GM19023 (cell line): Measurements from ENCODE around the gene RBM18.
A peak's percentile ranks its signal among the peaks of the same experiment; 100 is the strongest.

Experiments
- ATAC-seq: cut with Tn5 transposase; IDR thresholded peaks from one replicate; pipeline ENCODE4 v1.9.1; 2021; ENCODE audit warnings: mild to moderate bottlenecking, moderate library complexity; ENCODE audit not compliant: unreplicated experiment

The RBM18 gene

DNA sequence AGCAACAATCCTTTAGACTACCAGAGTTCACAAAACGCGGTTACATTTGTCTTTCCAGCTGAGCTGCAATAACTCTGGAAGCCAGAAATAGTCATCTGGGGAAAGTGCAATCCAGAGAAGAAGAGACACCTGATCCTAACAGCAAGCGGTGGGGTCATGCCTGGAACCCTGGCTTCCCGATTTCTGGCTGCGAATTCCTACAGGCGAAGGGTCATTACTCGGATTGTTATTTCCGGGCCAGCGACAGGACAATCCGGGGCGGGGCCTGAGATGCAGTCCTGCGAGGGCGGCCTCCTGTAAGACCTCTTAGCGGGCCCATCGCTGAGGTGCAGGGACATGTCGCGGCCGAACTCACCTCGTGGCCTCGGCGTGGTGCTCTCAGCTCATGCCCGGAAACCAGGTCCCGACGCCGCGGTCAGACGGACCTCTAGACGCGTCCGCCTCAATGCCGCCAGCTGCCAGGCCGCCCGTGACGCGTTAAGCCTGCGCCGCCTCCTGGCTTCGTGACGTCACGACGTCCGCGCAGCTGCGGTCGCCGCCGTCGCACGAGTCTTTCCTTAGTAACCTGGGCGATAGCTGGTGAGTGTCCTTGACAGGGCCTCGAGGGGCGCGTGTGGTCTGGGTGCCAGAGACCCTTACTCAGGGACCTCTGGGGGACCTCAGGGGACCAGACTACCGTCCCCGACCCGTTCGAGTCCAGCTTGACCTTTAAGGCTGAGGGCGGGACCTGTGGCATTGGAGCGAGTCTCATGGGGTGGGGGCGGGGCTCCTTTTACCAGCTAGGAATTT, at the start of gene RBM18, which contains the start of gene MRRF:
RBM18 (minus strand) TSS at position 481 of the 789 bp plus-strand sequence. CDS start 3,348 bp downstream, outside the sequence.
MRRF (plus strand) TSS at position 523 of the 789 bp plus-strand sequence. CDS start 6,010 bp downstream, outside the sequence.
- peak; percentile 89 for ATAC-seq

DNA sequence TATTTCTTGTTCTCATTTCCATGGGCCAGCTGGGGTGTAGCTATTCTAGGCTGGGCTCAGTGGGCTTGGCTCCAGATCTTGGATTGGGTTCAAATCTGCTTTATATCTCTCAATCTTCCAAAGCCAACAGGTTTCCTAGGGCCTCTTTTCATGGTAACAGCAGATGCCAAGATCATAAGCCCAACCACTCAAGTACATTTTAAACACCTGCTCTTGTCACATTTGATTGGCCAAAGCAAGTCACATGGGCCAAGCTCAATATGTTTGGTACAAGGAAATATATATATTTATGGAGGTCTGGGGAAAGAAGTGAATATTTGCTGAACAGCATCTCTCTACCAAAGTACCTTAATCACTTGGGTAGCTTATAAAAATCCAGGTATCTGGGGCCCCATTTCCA, 49.5 kb upstream of the RBM18 start:
- ATAC-seq = no peak

DNA sequence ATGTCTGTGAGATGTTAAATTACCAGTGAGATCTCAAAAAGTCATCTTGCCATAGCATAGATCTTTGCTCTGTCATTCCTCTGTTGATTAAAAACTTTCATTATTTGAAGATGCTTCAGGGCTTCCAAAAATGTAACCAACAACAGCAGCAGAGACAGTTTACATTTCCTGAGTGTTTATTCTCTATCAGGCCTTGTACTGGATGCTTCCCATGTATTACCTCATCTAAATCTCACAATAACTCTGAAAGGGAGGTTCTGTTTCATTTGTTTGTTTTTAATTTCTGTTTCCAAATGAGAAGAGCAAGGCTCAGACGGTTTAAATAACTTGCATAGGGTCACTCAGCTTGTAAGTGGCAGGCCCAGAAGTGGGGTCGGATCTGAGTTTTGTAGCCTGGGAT, 45.2 kb upstream of the RBM18 start:
- no peak for ATAC-seq

DNA sequence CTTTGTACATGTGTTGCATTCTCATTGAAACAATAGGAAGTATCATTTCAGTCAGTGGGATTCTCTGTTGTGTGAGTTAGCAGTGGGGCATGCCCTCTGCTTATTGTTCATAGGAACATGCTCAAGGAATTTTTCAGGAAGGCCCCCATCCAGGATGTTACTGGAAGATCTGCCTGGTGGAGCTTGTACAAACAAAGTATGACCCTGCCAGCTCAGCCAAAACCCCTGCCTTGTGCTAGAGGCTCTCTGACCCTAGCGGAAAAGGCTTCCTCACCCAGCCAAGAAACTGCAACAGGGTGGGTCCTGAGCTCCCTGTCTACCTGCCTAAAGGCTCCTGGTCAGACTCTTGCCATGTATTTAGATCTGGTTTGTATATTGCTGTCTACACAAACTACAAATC, 43.3 kb upstream of the RBM18 start:
- no peak for ATAC-seq

GRCh38 chr9:122307061-122307460, 42.4 kb upstream of the RBM18 start:
- ATAC-seq = no peak

- ATAC-seq = no peak
These were observed 37.8 kb upstream of the RBM18 start for GRCh38 chr9:122302237-122303093.

DNA sequence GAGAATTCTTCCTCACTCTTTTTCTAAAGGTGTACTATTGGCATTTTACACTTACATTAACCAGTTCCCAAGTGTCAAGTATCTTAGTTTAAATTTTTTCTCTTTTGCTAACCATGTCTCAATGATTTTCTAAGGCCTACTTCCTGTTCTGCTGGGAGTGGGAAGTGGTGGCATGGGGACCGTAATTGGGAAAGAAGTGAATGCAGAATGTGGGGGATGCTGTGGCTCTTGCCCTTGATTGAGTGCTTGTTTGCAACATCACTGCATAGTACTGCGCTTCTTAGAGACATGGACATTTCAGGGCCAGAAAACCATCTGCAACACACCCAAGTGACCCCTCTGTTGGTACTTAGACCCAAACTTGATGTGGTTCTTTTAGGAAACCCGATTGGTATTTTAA, 32.9 kb upstream of the RBM18 start:
- no peak for ATAC-seq

DNA sequence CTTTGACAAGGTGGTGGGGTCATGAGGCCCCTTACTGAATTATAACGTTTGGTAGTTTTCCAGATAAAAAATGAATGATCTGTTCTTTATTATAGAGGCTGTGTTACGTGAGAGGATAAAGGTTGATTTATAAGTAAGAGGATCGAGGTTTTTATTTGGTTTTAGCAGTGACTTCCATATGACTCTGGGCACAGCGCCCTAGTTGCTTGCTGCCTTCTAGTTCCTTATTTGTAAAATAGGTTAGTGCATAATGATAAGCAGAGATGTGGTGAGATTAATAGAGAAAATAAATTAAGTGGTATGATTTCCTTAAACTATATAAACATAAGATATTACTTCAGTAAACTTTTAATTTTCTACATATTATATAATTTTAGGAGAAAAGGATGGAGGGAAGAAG, 29.9 kb upstream of the RBM18 start:
- ATAC-seq = no peak

- no peak for ATAC-seq
These were observed 26.8 kb upstream of the RBM18 start for GRCh38 chr9:122291458-122291857.

GRCh38 chr9:122287214-122287720, 22.6 kb upstream of the RBM18 start:
- ATAC-seq = no peak

- ATAC-seq = no peak
These were observed 22.1 kb upstream of the RBM18 start for GRCh38 chr9:122286764-122287163.

- ATAC-seq = no peak
These were observed 16.7 kb upstream of the RBM18 start for GRCh38 chr9:122281368-122281767.

DNA sequence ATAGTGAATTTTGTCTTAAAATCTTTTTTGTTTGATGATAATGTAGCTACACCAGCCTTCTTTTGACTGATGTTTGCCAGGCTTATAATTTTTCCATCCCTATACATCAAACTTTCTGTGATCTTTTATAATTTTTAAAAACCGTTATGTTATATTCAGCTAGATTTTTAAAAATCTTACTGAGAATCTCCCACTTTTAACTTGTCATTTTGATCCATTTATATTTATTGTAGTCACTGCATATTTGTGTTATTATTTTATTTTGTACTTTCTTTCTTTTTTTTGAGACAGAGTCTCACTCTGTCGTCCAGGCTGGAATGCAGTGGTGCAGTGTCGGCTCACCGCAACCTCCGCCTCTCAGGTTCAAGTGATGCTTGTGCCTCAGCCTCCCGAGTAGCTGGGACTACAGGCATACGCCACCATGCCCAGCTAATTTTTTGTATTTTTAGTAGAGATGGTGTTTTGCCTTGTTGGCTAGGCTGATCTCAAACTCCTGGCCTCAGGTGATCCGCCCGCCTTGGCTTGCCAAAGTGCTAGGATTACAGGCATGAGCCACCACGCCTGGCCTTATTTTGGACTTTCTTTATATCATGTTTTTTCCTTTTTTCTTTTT, 12.8 kb upstream of the RBM18 start:
- no peak for ATAC-seq

GRCh38 chr9:122276096-122276495, 11.5 kb upstream of the RBM18 start:
- no peak for ATAC-seq

DNA sequence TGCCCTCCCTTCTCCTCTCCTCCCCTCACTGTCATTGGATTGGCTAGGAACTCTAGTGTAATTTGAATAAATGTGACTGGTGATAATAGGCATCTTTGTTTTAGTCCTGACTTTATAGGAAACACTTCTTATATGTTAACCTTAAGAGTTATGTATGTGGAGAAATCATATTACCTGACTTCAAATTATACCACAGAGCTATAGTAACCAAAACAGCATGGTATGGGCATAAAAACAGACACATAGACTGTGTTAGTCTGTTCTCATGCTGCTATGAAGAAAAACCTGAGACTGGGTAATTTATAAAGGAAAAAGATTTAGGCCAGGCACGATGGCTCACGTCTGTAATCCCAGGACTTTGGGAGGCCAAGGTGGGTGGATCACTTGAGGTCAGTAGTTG, 9.4 kb upstream of the RBM18 start:
- no peak for ATAC-seq

- no peak for ATAC-seq
These were observed 3.6 kb upstream of the RBM18 start for GRCh38 chr9:122268041-122268814.

DNA sequence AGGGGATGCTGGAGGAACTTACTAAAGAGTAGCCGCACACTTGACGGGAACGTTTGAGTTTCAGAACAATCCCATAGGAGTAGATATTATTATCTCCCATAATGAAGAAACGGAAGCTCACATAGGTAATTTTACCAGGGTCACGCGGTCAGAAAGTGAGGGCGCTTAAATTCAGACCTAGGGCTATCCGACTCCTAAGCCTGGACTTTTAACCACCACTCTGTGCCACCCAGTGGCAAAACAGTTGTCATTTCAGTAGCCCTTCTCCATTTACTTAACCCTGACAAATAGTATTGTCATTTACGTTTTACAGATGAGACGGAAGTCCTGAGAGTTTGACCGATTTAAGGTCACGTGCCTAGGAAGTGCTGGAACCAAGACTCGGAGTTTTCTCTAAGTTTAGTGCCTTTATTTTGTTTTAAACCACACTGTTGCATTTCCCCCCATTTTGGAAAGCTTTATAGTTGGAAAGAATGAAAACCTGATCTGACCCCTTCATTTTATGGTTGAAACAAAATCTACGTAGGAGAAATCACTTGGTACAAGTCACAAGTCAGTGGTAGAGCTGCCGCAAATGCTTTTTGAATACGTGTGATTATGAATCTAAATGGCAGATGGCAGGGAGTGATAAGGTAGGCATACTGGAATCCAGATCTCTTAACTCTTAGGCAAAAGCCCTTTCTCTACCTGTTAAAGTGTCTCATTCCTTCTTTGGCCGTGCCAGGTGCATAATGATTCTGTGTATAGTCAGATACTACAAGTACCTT, 692 bp upstream of the RBM18 start:
- peak; percentile 23 for ATAC-seq

- no peak for ATAC-seq
These were observed 816 bp downstream of the RBM18 start for GRCh38 chr9:122263699-122264349.

DNA sequence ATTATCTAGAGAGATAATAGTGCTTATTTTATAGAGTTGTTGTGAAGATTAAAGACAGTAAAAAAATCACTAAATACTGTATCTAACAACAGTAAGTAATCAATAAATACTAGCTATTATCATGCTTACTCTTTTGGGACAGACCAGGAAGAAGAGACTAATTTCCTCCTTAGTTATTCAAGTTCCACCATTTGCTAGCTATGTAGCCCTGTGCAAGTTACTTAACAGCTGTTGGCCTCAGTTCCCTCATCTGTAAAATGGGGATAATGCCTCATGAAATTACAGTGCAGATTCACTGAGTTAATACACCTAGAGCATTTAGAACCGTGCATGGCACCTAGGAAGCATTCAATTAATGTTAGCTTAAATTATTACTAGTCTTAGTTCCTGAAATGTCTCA, 2.6 kb downstream of the RBM18 start:
- no peak for ATAC-seq
